IPS-NIHi11 (cell line): ENCODE data around the gene PPP2R5C.

Source experiments
- DNase-seq: peaks from one replicate; pipeline ENCODE4 v3.0.0; 2012; ENCODE audit warnings: mixed read lengths, low spot score

PPP2R5C gene

GRCh38 chr14:101865288-101865687, 103.8 kb downstream of the PPP2R5C start:
- no peak for DNase-seq

GRCh38 chr14:101867854-101868253, 106.3 kb downstream of the PPP2R5C start:
- no peak for DNase-seq

GRCh38 chr14:101869217-101869616, 107.7 kb downstream of the PPP2R5C start:
- DNase-seq = no peak

GRCh38 chr14:101870273-101870939, 108.9 kb downstream of the PPP2R5C start:
- no peak for DNase-seq

- no peak for DNase-seq
Measured at GRCh38 chr14:101872346-101872745, 110.8 kb downstream of the PPP2R5C start.

- no peak for DNase-seq
Measured at GRCh38 chr14:101873076-101873825, 111.7 kb downstream of the PPP2R5C start.

GRCh38 chr14:101873991-101874390, 112.5 kb downstream of the PPP2R5C start:
- no peak for DNase-seq

- DNase-seq = no peak
Measured at GRCh38 chr14:101875041-101875726, 113.7 kb downstream of the PPP2R5C start.

- no peak for DNase-seq
Measured at GRCh38 chr14:101875727-101876554, 114.4 kb downstream of the PPP2R5C start.

- DNase-seq = no peak
Measured at GRCh38 chr14:101876555-101876938, 115.0 kb downstream of the PPP2R5C start.

- no peak for DNase-seq
Measured at GRCh38 chr14:101877766-101878165, 116.3 kb downstream of the PPP2R5C start.

GRCh38 chr14:101878211-101878821, 116.8 kb downstream of the PPP2R5C start:
- no peak for DNase-seq

- no peak for DNase-seq
Measured at GRCh38 chr14:101878822-101879528, 117.5 kb downstream of the PPP2R5C start.

GRCh38 chr14:101879529-101880336, 118.2 kb downstream of the PPP2R5C start:
- DNase-seq = no peak

GRCh38 chr14:101881426-101881825, 119.9 kb downstream of the PPP2R5C start:
- no peak for DNase-seq

GRCh38 chr14:101882141-101882935, 120.8 kb downstream of the PPP2R5C start:
- DNase-seq = no peak

- no peak for DNase-seq
Measured at GRCh38 chr14:101884089-101884933, 122.8 kb downstream of the PPP2R5C start.

GRCh38 chr14:101884934-101885576, 123.5 kb downstream of the PPP2R5C start:
- no peak for DNase-seq
